ENCODE measurements around the gene CERS4.
A peak's percentile ranks its signal among the peaks of the same experiment; 100 is the strongest.

Gene CERS4

DNA sequence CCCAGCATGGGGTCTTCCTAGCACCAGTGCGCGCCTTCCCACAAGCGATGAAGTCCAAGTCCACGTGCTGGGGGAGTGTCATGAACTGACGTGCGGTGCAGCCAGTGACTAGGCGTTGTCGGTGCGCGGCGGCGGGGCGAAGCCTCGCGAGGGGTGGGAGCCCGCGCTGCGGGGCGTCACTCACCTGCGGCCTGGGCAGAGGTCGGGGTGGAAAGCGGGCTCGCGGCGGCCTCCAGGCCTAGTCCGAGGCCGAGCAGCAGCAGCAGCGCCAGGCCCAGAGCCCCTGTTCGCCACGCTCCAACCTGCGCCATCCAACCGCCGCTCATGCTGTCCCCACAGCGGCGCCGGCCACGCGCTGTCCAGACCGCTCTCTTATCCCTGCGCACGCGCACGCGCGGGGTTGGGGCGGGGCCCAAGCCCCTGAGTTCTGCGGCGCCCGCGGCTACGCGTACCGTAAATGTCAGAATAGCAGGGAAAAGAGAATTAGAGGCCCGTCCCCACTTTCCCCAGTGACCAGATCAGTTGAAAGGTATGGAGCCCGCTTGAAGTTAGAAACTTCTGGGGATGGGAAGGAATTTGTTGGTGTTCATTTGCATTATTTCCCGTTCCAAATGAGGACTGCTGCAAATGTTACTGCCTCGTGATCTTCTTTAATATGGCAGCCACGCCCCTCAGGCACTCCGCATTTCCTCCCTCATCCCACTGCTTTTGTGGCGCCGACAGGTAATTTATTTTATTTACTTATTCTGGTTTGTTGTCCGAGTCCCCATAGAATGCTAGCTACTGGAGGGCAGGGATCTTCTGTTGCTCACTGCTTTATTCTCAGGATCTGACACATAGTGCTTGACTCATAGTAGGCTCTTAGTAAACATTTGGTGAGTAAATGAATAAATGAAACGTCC, 99.0 kb downstream of the CERS4 start, which contains the start of gene CD320:
Gene CD320 (minus strand): TSS at position 394 of the 902 bp plus-strand sequence. CDS start 68 bp downstream, at position 326.
- peak within 1 kb of the TSS; percentile 77 for H2AFZ ChIP-seq (ENCODE audit: low read depth, low read length)
- peak within 1 kb of the TSS; percentile 57 to 71; a peak in 3 of 4 replicates for H3K4me3 ChIP-seq (ENCODE audit: low read depth in 1 of 2, low read length in 2 of 2)
- H3K27me3 ChIP-seq (ENCODE audit: insufficient read depth, low read length, poor library complexity): no peaks in the 10 kb centered on the region
- peaks cover 58% of the 10 kb centered on the region for H3K36me3 ChIP-seq (ENCODE audit: insufficient read depth, low read length)
- H3K79me2 ChIP-seq (ENCODE audit: insufficient read depth, low read length): peaks cover 53% of the 10 kb centered on the region
- peak within 1 kb of the TSS; percentile 97 for H3K4me2 ChIP-seq (ENCODE audit: insufficient read depth, low read length)
- TF ChIP-seq, protein P1, sequence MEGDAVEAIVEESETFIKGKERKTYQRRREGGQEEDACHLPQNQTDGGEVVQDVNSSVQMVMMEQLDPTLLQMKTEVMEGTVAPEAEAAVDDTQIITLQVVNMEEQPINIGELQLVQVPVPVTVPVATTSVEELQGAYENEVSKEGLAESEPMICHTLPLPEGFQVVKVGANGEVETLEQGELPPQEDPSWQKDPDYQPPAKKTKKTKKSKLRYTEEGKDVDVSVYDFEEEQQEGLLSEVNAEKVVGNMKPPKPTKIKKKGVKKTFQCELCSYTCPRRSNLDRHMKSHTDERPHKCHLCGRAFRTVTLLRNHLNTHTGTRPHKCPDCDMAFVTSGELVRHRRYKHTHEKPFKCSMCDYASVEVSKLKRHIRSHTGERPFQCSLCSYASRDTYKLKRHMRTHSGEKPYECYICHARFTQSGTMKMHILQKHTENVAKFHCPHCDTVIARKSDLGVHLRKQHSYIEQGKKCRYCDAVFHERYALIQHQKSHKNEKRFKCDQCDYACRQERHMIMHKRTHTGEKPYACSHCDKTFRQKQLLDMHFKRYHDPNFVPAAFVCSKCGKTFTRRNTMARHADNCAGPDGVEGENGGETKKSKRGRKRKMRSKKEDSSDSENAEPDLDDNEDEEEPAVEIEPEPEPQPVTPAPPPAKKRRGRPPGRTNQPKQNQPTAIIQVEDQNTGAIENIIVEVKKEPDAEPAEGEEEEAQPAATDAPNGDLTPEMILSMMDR (IDR thresholded peaks at IDR 0.05; ENCODE audit: borderline replicate concordance, extremely low read depth, low read length, poor library complexity, severe bottlenecking): no peak
- no peak for TF ChIP-seq EZH2 (IDR thresholded peaks at IDR 0.05; ENCODE audit: borderline replicate concordance, low read depth, low read length, severe bottlenecking)
- peak within 1 kb of the TSS; percentile 87 for H3K27ac ChIP-seq (ENCODE audit: low read length)
- H4K20me1 ChIP-seq (ENCODE audit: insufficient read depth, low read length): peaks cover 5% of the 10 kb centered on the region
- H3K4me1 ChIP-seq (ENCODE audit: insufficient read depth, low read length): peaks cover 52% of the 10 kb centered on the region
- ATAC-seq (ENCODE audit: insufficient read depth, low read depth) (peak; percentile 89), DNase-seq (peak; percentile 93)
- peak within 1 kb of the TSS; percentile 77 for H3K9ac ChIP-seq (ENCODE audit: low read depth, low read length)
- H3K9me3 ChIP-seq (ENCODE audit: insufficient read depth, low read length, severe bottlenecking): no peaks in the 10 kb centered on the region

DNA sequence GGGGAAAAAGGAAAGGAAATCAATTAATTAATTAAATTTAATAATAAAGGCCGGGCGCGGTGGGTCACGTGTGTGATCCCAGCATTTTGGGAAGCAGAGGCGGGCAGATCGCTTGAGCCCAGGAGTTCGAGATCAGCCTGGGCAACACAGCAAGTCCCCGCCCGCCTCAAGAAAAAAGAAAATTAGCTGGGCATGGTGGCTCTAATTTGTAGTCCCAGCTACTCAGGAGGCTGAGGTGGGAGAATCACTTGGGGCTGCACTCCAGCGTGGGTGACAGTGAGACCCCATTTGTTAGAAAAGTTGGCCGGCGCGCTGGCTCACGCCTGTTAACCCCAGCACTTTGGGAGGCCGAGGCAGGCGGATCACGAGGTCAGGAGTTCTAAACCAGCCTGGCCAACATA, 99.7 kb downstream of the CERS4 start:
- peaks cover 53% of the 10 kb centered on the region for H3K79me2 ChIP-seq (ENCODE audit: insufficient read depth, low read length)
- H3K4me3 ChIP-seq (ENCODE audit: low read depth in 1 of 2, low read length in 2 of 2): peak overlapping the region; percentile 57 to 71; a peak in 3 of 4 replicates
- peak overlapping the region; percentile 77; the same call in 1 of the 2 replicates for H2AFZ ChIP-seq (ENCODE audit: low read depth, low read length)
- no peaks in the 10 kb centered on the region for H3K27me3 ChIP-seq (ENCODE audit: insufficient read depth, low read length, poor library complexity)
- ATAC-seq (ENCODE audit: insufficient read depth, low read depth): no peak
- TF ChIP-seq EZH2 (IDR thresholded peaks at IDR 0.05; ENCODE audit: borderline replicate concordance, low read depth, low read length, severe bottlenecking): no peak
- TF ChIP-seq, protein P1 (IDR thresholded peaks at IDR 0.05; ENCODE audit: borderline replicate concordance, extremely low read depth, low read length, poor library complexity, severe bottlenecking): no peak
- H3K4me1 ChIP-seq (ENCODE audit: insufficient read depth, low read length): peaks cover 52% of the 10 kb centered on the region
- H4K20me1 ChIP-seq (ENCODE audit: insufficient read depth, low read length): peaks cover 5% of the 10 kb centered on the region
- H3K9me3 ChIP-seq (ENCODE audit: insufficient read depth, low read length, severe bottlenecking): no peaks in the 10 kb centered on the region
- H3K9ac ChIP-seq (ENCODE audit: low read depth, low read length): peak overlapping the region; percentile 77
- peak; percentile 4 for DNase-seq
- peaks cover 57% of the 10 kb centered on the region for H3K36me3 ChIP-seq (ENCODE audit: insufficient read depth, low read length)
- H3K27ac ChIP-seq (ENCODE audit: low read length): peak overlapping the region; percentile 87
- H3K4me2 ChIP-seq (ENCODE audit: insufficient read depth, low read length): peak overlapping the region; percentile 97

DNA sequence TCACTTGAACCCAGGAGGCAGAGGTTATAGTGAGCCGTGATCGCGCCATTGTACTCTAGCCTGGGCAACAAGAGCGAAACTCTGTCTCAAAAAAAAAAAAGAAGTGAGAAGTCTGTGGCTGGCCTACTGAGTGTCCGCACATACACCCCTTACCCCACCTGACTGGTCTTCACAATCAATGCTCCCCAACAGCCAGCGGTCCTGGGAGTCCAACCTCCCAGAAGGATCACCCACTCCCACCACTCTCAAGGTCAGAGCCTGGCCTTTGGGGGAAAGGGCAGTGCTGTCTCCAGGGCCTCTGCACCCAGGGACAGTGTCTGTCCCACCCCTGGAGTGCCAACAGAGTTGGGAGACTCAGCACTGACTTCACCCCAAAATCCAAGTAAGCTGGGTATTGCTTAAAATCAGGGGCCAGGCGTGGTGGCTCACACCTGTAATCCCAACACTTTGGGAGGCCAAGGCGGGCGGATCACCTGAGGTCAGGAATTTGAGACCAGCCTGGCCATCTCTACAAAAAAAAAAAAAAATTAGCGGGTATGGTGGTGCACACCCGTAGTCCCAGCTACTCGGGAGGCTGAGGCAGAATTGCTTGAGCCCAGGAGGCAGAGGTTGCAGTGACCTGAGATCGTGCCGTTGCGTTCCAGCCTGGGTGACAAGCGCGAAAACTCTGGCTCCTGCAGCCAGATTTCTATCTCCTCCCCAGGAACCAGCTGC, 101.3 kb downstream of the CERS4 start:
- DNase-seq (peak; percentile 6), ATAC-seq (ENCODE audit: insufficient read depth, low read depth) (no peak)
- H3K4me2 ChIP-seq (ENCODE audit: insufficient read depth, low read length): peak overlapping the region; percentile 16; the same call in 1 of the 2 replicates
- no peaks in the 10 kb centered on the region for H4K20me1 ChIP-seq (ENCODE audit: insufficient read depth, low read length)
- H3K9ac ChIP-seq (ENCODE audit: low read depth, low read length): no peak overlapping the region
- no peak overlapping the region for H3K27ac ChIP-seq (ENCODE audit: low read length)
- H3K4me3 ChIP-seq (ENCODE audit: low read depth in 1 of 2, low read length in 2 of 2): no peak overlapping the region
- H3K9me3 ChIP-seq (ENCODE audit: insufficient read depth, low read length, severe bottlenecking): no peaks in the 10 kb centered on the region
- TF ChIP-seq EZH2 (IDR thresholded peaks at IDR 0.05; ENCODE audit: borderline replicate concordance, low read depth, low read length, severe bottlenecking): no peak
- TF ChIP-seq, protein P1 (IDR thresholded peaks at IDR 0.05; ENCODE audit: borderline replicate concordance, extremely low read depth, low read length, poor library complexity, severe bottlenecking): no peak
- peaks cover 45% of the 10 kb centered on the region for H3K4me1 ChIP-seq (ENCODE audit: insufficient read depth, low read length)
- H2AFZ ChIP-seq (ENCODE audit: low read depth, low read length): no peak overlapping the region
- peaks cover 55% of the 10 kb centered on the region for H3K36me3 ChIP-seq (ENCODE audit: insufficient read depth, low read length)
- no peaks in the 10 kb centered on the region for H3K27me3 ChIP-seq (ENCODE audit: insufficient read depth, low read length, poor library complexity)
- H3K79me2 ChIP-seq (ENCODE audit: insufficient read depth, low read length): peaks cover 41% of the 10 kb centered on the region

Measured in DND-41 (cell line).